A673 (cell line): ENCODE measurements around the gene CMYA5.

Experiments used
- EZH2 ChIP-seq: fragments of 200-600 bp; sonication (generic); IDR thresholded peaks from 2 replicates; pipeline ENCODE4 v1.6.1; 2017; ENCODE audit warnings: borderline replicate concordance, low read depth, mild to moderate bottlenecking, mixed read lengths, antibody characterized with exemption, low read length; ENCODE audit not compliant: poor library complexity, severe bottlenecking
- TF ChIP-seq, protein P1 (sequence below): fragments of 300-800, 200-600 bp; sonication (generic); conservative IDR thresholded peaks from 2 replicates; pipeline ENCODE4 v1.5.1; 2017; ENCODE audit warnings: low read depth, mild to moderate bottlenecking, antibody characterized with exemption, low read length, moderate library complexity, mixed read lengths

DNA sequence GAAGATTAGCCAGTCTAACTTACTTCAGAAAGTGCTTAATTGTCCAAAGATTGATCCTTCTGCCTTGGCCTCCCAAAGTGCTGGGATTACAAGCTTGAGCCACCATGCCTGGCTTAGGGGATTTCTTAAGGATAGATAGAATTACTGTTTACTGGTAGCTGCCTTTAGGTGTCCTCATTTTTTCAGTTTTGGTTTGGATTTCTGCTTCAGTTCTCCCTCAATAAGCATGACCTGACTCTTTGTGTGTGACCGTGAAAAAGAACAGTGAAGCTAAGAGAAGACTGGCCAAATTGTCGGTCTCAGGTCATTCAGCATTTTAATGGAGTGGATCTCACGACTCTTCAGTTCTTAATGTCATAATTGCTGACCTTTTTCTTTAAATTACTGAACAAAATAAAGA is 22.9 kb upstream of the CMYA5 start:
- TF ChIP-seq, protein P1, sequence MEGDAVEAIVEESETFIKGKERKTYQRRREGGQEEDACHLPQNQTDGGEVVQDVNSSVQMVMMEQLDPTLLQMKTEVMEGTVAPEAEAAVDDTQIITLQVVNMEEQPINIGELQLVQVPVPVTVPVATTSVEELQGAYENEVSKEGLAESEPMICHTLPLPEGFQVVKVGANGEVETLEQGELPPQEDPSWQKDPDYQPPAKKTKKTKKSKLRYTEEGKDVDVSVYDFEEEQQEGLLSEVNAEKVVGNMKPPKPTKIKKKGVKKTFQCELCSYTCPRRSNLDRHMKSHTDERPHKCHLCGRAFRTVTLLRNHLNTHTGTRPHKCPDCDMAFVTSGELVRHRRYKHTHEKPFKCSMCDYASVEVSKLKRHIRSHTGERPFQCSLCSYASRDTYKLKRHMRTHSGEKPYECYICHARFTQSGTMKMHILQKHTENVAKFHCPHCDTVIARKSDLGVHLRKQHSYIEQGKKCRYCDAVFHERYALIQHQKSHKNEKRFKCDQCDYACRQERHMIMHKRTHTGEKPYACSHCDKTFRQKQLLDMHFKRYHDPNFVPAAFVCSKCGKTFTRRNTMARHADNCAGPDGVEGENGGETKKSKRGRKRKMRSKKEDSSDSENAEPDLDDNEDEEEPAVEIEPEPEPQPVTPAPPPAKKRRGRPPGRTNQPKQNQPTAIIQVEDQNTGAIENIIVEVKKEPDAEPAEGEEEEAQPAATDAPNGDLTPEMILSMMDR: no peak
- TF ChIP-seq EZH2: no peak
